ENCODE results near the gene PDGFA. TPM values are rescaled to one million over a fixed set of nuclear protein-coding genes. Genes with fewer than 3 reads are reported as not detected.

PDGFA gene
- total RNA-seq, 1 donor from 2014 or later = 7.6 TPM

GRCh38 chr7:538764-539685, 19.4 kb upstream of the PDGFA start:
- peaks cover 11% of the 10 kb centered on the region for H3K27me3 Mint-ChIP-seq (ENCODE audit: unreplicated experiment)
- no peaks in the 10 kb centered on the region for H3K36me3 Mint-ChIP-seq (ENCODE audit: unreplicated experiment)
- TF ChIP-seq CTCF (IDR thresholded peaks at IDR 0.05; ENCODE audit: partially characterized antibody, unreplicated experiment) = no peak

GRCh38 chr7:537911-538634, 18.4 kb upstream of the PDGFA start:
- DNase-seq = no peak
- H3K4me1 Mint-ChIP-seq (ENCODE audit: low read depth, unreplicated experiment) = peaks cover 5% of the 10 kb centered on the region
- no peaks in the 10 kb centered on the region for H3K36me3 Mint-ChIP-seq (ENCODE audit: unreplicated experiment)
- H3K27me3 Mint-ChIP-seq (ENCODE audit: unreplicated experiment) = peaks cover 11% of the 10 kb centered on the region
- TF ChIP-seq CTCF (IDR thresholded peaks at IDR 0.05; ENCODE audit: partially characterized antibody, unreplicated experiment) = no peak
- peaks cover 3% of the 10 kb centered on the region for H3K9me3 Mint-ChIP-seq (ENCODE audit: unreplicated experiment)
- H3K27ac Mint-ChIP-seq (ENCODE audit: unreplicated experiment) = no peak overlapping the region
- H3K4me3 Mint-ChIP-seq (ENCODE audit: unreplicated experiment) = no peak overlapping the region

More at GRCh38 chr7:538764-539685, 19.4 kb upstream of the PDGFA start:
- no peak overlapping the region for H3K27ac Mint-ChIP-seq (ENCODE audit: unreplicated experiment)
- peaks cover 3% of the 10 kb centered on the region for H3K9me3 Mint-ChIP-seq (ENCODE audit: unreplicated experiment)
- no peak overlapping the region for H3K4me3 Mint-ChIP-seq (ENCODE audit: unreplicated experiment)
- DNase-seq = no peak
- peaks cover 5% of the 10 kb centered on the region for H3K4me1 Mint-ChIP-seq (ENCODE audit: low read depth, unreplicated experiment)

GRCh38 chr7:536231-536630, 16.6 kb upstream of the PDGFA start:
- H3K27me3 Mint-ChIP-seq (ENCODE audit: unreplicated experiment) = peaks cover 3% of the 10 kb centered on the region
- no peak for DNase-seq
- H3K9me3 Mint-ChIP-seq (ENCODE audit: unreplicated experiment) = peaks cover 2% of the 10 kb centered on the region
- H3K36me3 Mint-ChIP-seq (ENCODE audit: unreplicated experiment) = no peaks in the 10 kb centered on the region
- no peak for TF ChIP-seq CTCF (IDR thresholded peaks at IDR 0.05; ENCODE audit: partially characterized antibody, unreplicated experiment)
- peaks cover 1% of the 10 kb centered on the region for H3K4me1 Mint-ChIP-seq (ENCODE audit: low read depth, unreplicated experiment)
- H3K27ac Mint-ChIP-seq (ENCODE audit: unreplicated experiment) = no peak overlapping the region
- H3K4me3 Mint-ChIP-seq (ENCODE audit: unreplicated experiment) = no peak overlapping the region

GRCh38 chr7:534959-535358, 15.3 kb upstream of the PDGFA start:
- H3K9me3 Mint-ChIP-seq (ENCODE audit: unreplicated experiment) = peaks cover 2% of the 10 kb centered on the region

More at GRCh38 chr7:534959-535358, 15.3 kb upstream of the PDGFA start:
- Mint-ChIP-seq H3K27me3 (ENCODE audit: unreplicated experiment) (peaks cover 4% of the 10 kb centered on the region), H3K4me1 (ENCODE audit: low read depth, unreplicated experiment) (no peaks in the 10 kb centered on the region), H3K27ac (ENCODE audit: unreplicated experiment) (no peak overlapping the region), H3K36me3 (ENCODE audit: unreplicated experiment) (no peaks in the 10 kb centered on the region), H3K4me3 (ENCODE audit: unreplicated experiment) (no peak overlapping the region)
- TF ChIP-seq CTCF (IDR thresholded peaks at IDR 0.05; ENCODE audit: partially characterized antibody, unreplicated experiment) = no peak
- DNase-seq = no peak

Measured in glutamatergic neuron (in vitro differentiated cells).